Tibial nerve (tissue), 4 donors: ENCODE results near the gene RAPGEF5. TPM values are rescaled to one million over a fixed set of nuclear protein-coding genes. Genes with fewer than 3 reads are reported as not detected.

Source experiments
- DNase-seq, 2 donors: peaks; one replicate each; pipeline ENCODE4 v3.0.0-alpha.2; 2019; ENCODE audit warnings: low spot score in 2 of 2
- H3K27ac ChIP-seq, 4 donors: fragments of 200-600 bp; sonication (generic) in 3 of 4; one replicate each; pipeline ENCODE4 v1.5.1; 2017 to 2019; ENCODE audit warnings: mild to moderate bottlenecking in 1 of 4
- H3K27me3 ChIP-seq, 2 donors: fragments of 200-600 bp; sonication (generic) in 1 of 2; one replicate each; pipeline versions ENCODE4 v1.5.1 to v1.6.0; 2017 to 2019
- H3K36me3 ChIP-seq, 3 donors: fragments of 200-600 bp; sonication (generic); one replicate each; pipeline ENCODE4 v1.5.1; 2018 to 2019
- H3K4me1 ChIP-seq, 4 donors: fragments of 200-600 bp; sonication (generic) in 3 of 4; one replicate each; pipeline ENCODE4 v1.5.1; 2017 to 2019
- H3K4me3 ChIP-seq, 4 donors: fragments of 200-600 bp; sonication (generic) in 3 of 4; one replicate each; pipeline ENCODE4 v1.5.1; 2017 to 2019; ENCODE audit warnings: mild to moderate bottlenecking in 1 of 4, moderate library complexity in 1 of 4
- H3K9me3 ChIP-seq, 4 donors: fragments of 200-600 bp; sonication (generic) in 3 of 4; one replicate each; pipeline ENCODE4 v1.5.1; 2017 to 2019
- CTCF ChIP-seq, 5 experiments: fragments of 200-600 bp in 3 of 5; fragments of 450-650 bp in 2 of 5; sonication (generic) in 3 of 5; IDR thresholded peaks; one replicate each; pipeline ENCODE4 v1.5.1; 2016 to 2019; ENCODE audit warnings: antibody characterized with exemption in 5 of 5, mild to moderate bottlenecking in 3 of 5, moderate library complexity in 2 of 5
- EP300 ChIP-seq, 2 donors: sonication (generic); formaldehyde crosslinking; IDR thresholded peaks; one replicate each; pipeline ENCODE4 v1.6.1; 2017; ENCODE audit warnings: antibody characterized with exemption in 2 of 2, mild to moderate bottlenecking in 1 of 2
- POLR2A ChIP-seq, 2 donors: fragments of 450-650 bp; IDR thresholded peaks; one replicate each; pipeline ENCODE4 v1.6.1; 2017; ENCODE audit warnings: antibody characterized with exemption in 2 of 2, mild to moderate bottlenecking in 2 of 2, moderate library complexity in 2 of 2
- WGBS, 2 donors: methylation state at CpG; one replicate each; pipeline ENCODE4 v1.1.5; 2018; 5-methylcytosine and 5-hydroxymethylcytosine counted together
- total RNA-seq, 4 donors: library from RNA; depleted of rRNA; stranded (reverse); fragments of >200 nt; gene quantifications; one replicate each; pipeline ENCODE4 v1.1.0, GENCODE V29; 2016

The RAPGEF5 gene
- total RNA-seq, 4 donors from 2014 or later: 63.3 to 121 (median 76.9) TPM

- no peak overlapping the region for H3K4me3 ChIP-seq
- no peak for TF ChIP-seq CTCF (IDR thresholded peaks at IDR 0.05)
- no peak for TF ChIP-seq POLR2A (IDR thresholded peaks at IDR 0.05)
- 76 to 81% methylated on average over 2 of the region's 2 CpGs for WGBS, 2 donors
- no peaks in the 10 kb centered on the region for H3K4me1 ChIP-seq
- no peaks in the 10 kb centered on the region for H3K36me3 ChIP-seq
- no peak for DNase-seq
- H3K27ac ChIP-seq: no peak overlapping the region
- H3K9me3 ChIP-seq: peaks cover 0 to 16% (median 0%) of the 10 kb centered on the region in 4 donors
- no peaks in the 10 kb centered on the region for H3K27me3 ChIP-seq
These were observed 6.3 kb downstream of the RAPGEF5 start for GRCh38 chr7:22350466-22351328.

- Histone ChIP-seq H3K27me3 (no peaks in the 10 kb centered on the region), H3K36me3 (no peaks in the 10 kb centered on the region), H3K4me1 (no peaks in the 10 kb centered on the region), H3K27ac (no peak overlapping the region), H3K4me3 (no peak overlapping the region), H3K9me3 (peaks cover 0 to 5% (median 0%) of the 10 kb centered on the region in 4 donors)
- TF ChIP-seq POLR2A (IDR thresholded peaks at IDR 0.05) (no peak), EP300 (IDR thresholded peaks at IDR 0.05) (no peak), CTCF (IDR thresholded peaks at IDR 0.05) (no peak)
- DNase-seq: no peak
These were observed 8.6 kb downstream of the RAPGEF5 start for GRCh38 chr7:22348379-22348778.

GRCh38 chr7:22346383-22347107 lies 10.4 kb downstream of the RAPGEF5 start:
- no peaks in the 10 kb centered on the region for H3K4me1 ChIP-seq
- H3K9me3 ChIP-seq: no peaks in the 10 kb centered on the region
- no peak for DNase-seq
- H3K27ac ChIP-seq: no peak overlapping the region
- WGBS, 2 donors: 83 to 87% methylated on average over 2 of the region's 2 CpGs
- H3K4me3 ChIP-seq: no peak overlapping the region
- H3K27me3 ChIP-seq: no peaks in the 10 kb centered on the region
- no peaks in the 10 kb centered on the region for H3K36me3 ChIP-seq
- TF ChIP-seq POLR2A (IDR thresholded peaks at IDR 0.05) (no peak), EP300 (IDR thresholded peaks at IDR 0.05) (no peak), CTCF (IDR thresholded peaks at IDR 0.05) (no peak)

- Histone ChIP-seq H3K9me3 (no peaks in the 10 kb centered on the region), H3K27ac (no peak overlapping the region), H3K4me3 (no peak overlapping the region), H3K4me1 (no peaks in the 10 kb centered on the region), H3K36me3 (no peaks in the 10 kb centered on the region), H3K27me3 (no peaks in the 10 kb centered on the region)
- DNase-seq: no peak
- WGBS, 2 donors: 82 to 89% methylated on average over 3 of the region's 3 CpGs
- TF ChIP-seq POLR2A (IDR thresholded peaks at IDR 0.05) (no peak), EP300 (IDR thresholded peaks at IDR 0.05) (no peak), CTCF (IDR thresholded peaks at IDR 0.05) (no peak)
These were observed 12.3 kb downstream of the RAPGEF5 start for GRCh38 chr7:22344655-22345054.

- TF ChIP-seq EP300 (IDR thresholded peaks at IDR 0.05) (no peak), POLR2A (IDR thresholded peaks at IDR 0.05) (no peak), CTCF (IDR thresholded peaks at IDR 0.05) (no peak)
- H3K4me3 ChIP-seq: no peak overlapping the region
- H3K36me3 ChIP-seq: no peaks in the 10 kb centered on the region
- H3K27ac ChIP-seq: no peak overlapping the region
- H3K4me1 ChIP-seq: no peaks in the 10 kb centered on the region
- H3K9me3 ChIP-seq: no peaks in the 10 kb centered on the region
- DNase-seq: no peak
- WGBS, 2 donors: 93 to 94% methylated on average over 7 of the region's 7 CpGs
- H3K27me3 ChIP-seq: no peaks in the 10 kb centered on the region
These were observed 13.3 kb downstream of the RAPGEF5 start for GRCh38 chr7:22343612-22344011.
